ENCODE data around the gene LNX2.

LNX2 gene

GRCh38 chr13:27559719-27560118 lies 60.6 kb downstream of the LNX2 start:
- DNase-seq (ENCODE audit: low spot score) = no peak

GRCh38 chr13:27556109-27556508 lies 64.2 kb downstream of the LNX2 start:
- DNase-seq (ENCODE audit: low spot score) = no peak

- no peak for DNase-seq (ENCODE audit: low spot score)
These were observed 68.8 kb downstream of the LNX2 start for GRCh38 chr13:27551562-27551961.

GRCh38 chr13:27549406-27549981 lies 70.8 kb downstream of the LNX2 start:
- DNase-seq (ENCODE audit: low spot score) = no peak

GRCh38 chr13:27542220-27542619 lies 78.1 kb downstream of the LNX2 start:
- no peak for DNase-seq (ENCODE audit: low spot score)

GRCh38 chr13:27541386-27541785 lies 78.9 kb downstream of the LNX2 start:
- no peak for DNase-seq (ENCODE audit: low spot score)

- DNase-seq (ENCODE audit: low spot score) = no peak
These were observed 83.8 kb downstream of the LNX2 start for GRCh38 chr13:27536361-27537101.

- no peak for DNase-seq (ENCODE audit: low spot score)
These were observed 84.8 kb downstream of the LNX2 start for GRCh38 chr13:27535546-27535945.

- no peak for DNase-seq (ENCODE audit: low spot score)
These were observed 85.3 kb downstream of the LNX2 start for GRCh38 chr13:27534981-27535380.

GRCh38 chr13:27534108-27534980 lies 86.0 kb downstream of the LNX2 start:
- no peak for DNase-seq (ENCODE audit: low spot score)

GRCh38 chr13:27533155-27533643 lies 87.1 kb downstream of the LNX2 start:
- DNase-seq (ENCODE audit: low spot score) = peak; percentile 40

- no peak for DNase-seq (ENCODE audit: low spot score)
These were observed 91.4 kb downstream of the LNX2 start for GRCh38 chr13:27528908-27529307.

GRCh38 chr13:27526516-27526915 lies 93.8 kb downstream of the LNX2 start:
- DNase-seq (ENCODE audit: low spot score) = no peak

- no peak for DNase-seq (ENCODE audit: low spot score)
These were observed 95.1 kb downstream of the LNX2 start for GRCh38 chr13:27524981-27525975.

GRCh38 chr13:27523346-27524073 lies 96.8 kb downstream of the LNX2 start:
- DNase-seq (ENCODE audit: low spot score) = no peak

GRCh38 chr13:27522847-27523246 lies 97.5 kb downstream of the LNX2 start:
- no peak for DNase-seq (ENCODE audit: low spot score)

GRCh38 chr13:27516103-27516502 lies 104.2 kb downstream of the LNX2 start:
- DNase-seq (ENCODE audit: low spot score) = no peak

GRCh38 chr13:27510082-27510481 lies 110.2 kb downstream of the LNX2 start:
- no peak for DNase-seq (ENCODE audit: low spot score)

GRCh38 chr13:27508802-27509201 lies 111.5 kb downstream of the LNX2 start:
- no peak for DNase-seq (ENCODE audit: low spot score)

GRCh38 chr13:27505792-27506191 lies 114.5 kb downstream of the LNX2 start:
- no peak for DNase-seq (ENCODE audit: low spot score)

GRCh38 chr13:27504868-27505194 lies 115.5 kb downstream of the LNX2 start:
- no peak for DNase-seq (ENCODE audit: low spot score)
